ENCODE data around the gene ALDOA. TPM values are rescaled to one million over a fixed set of nuclear protein-coding genes. Genes with fewer than 3 reads are reported as not detected.

Gene ALDOA
- total RNA-seq, 1 donor from 2014 or later, result 810 TPM

GRCh38 chr16:30041841-30042240 lies 23.7 kb upstream of the ALDOA start:
- no peak for DNase-seq (ENCODE audit: extremely low spot score in 2 of 2)
- intact Hi-C loops (cut with DNase I), result no loop called here
- H3K4me1 ChIP-seq, result no peaks in the 10 kb centered on the region
- H3K27ac ChIP-seq, result no peak overlapping the region
- H3K9me3 ChIP-seq, result no peaks in the 10 kb centered on the region
- no peaks in the 10 kb centered on the region for H3K36me3 ChIP-seq
- no peak overlapping the region for H3K4me3 ChIP-seq
- TF ChIP-seq POLR2A (IDR thresholded peaks at IDR 0.05), result no peak
- no peak for TF ChIP-seq CTCF (IDR thresholded peaks at IDR 0.05)
- no peak for TF ChIP-seq POLR2AphosphoS5 (IDR thresholded peaks at IDR 0.05; ENCODE audit: insufficient read depth in 1 of 2, low read depth in 1 of 2)
- H3K27me3 ChIP-seq, result no peaks in the 10 kb centered on the region

GRCh38 chr16:30046178-30046577 lies 19.4 kb upstream of the ALDOA start:
- Histone ChIP-seq H3K4me1 (no peaks in the 10 kb centered on the region), H3K27me3 (no peaks in the 10 kb centered on the region), H3K27ac (no peak overlapping the region), H3K9me3 (no peaks in the 10 kb centered on the region), H3K4me3 (no peak overlapping the region), H3K36me3 (no peaks in the 10 kb centered on the region)
- intact Hi-C loops (cut with DNase I), result no loop called here
- TF ChIP-seq POLR2A (IDR thresholded peaks at IDR 0.05) (no peak), CTCF (IDR thresholded peaks at IDR 0.05) (no peak), POLR2AphosphoS5 (IDR thresholded peaks at IDR 0.05; ENCODE audit: insufficient read depth in 1 of 2, low read depth in 1 of 2) (no peak)
- no peak for DNase-seq (ENCODE audit: extremely low spot score in 2 of 2)

GRCh38 chr16:30046588-30046987 lies 19.0 kb upstream of the ALDOA start:
- intact Hi-C loops (cut with DNase I), result no loop called here
- no peak overlapping the region for H3K4me3 ChIP-seq
- H3K4me1 ChIP-seq, result no peaks in the 10 kb centered on the region
- DNase-seq (ENCODE audit: extremely low spot score in 2 of 2), result no peak
- no peaks in the 10 kb centered on the region for H3K36me3 ChIP-seq
- TF ChIP-seq CTCF (IDR thresholded peaks at IDR 0.05) (no peak), POLR2A (IDR thresholded peaks at IDR 0.05) (no peak), POLR2AphosphoS5 (IDR thresholded peaks at IDR 0.05; ENCODE audit: insufficient read depth in 1 of 2, low read depth in 1 of 2) (no peak)
- no peaks in the 10 kb centered on the region for H3K27me3 ChIP-seq
- H3K9me3 ChIP-seq, result no peaks in the 10 kb centered on the region
- no peak overlapping the region for H3K27ac ChIP-seq

- intact Hi-C loops (cut with DNase I), result no loop called here
- no peaks in the 10 kb centered on the region for H3K27me3 ChIP-seq
- no peak overlapping the region for H3K27ac ChIP-seq
- no peak for TF ChIP-seq CTCF (IDR thresholded peaks at IDR 0.05)
- no peak for TF ChIP-seq POLR2A (IDR thresholded peaks at IDR 0.05)
- TF ChIP-seq POLR2AphosphoS5 (IDR thresholded peaks at IDR 0.05; ENCODE audit: insufficient read depth in 1 of 2, low read depth in 1 of 2), result no peak
- peaks cover 23% of the 10 kb centered on the region for H3K4me1 ChIP-seq
- DNase-seq (ENCODE audit: extremely low spot score in 2 of 2), result no peak
- no peaks in the 10 kb centered on the region for H3K9me3 ChIP-seq
- no peak overlapping the region for H3K4me3 ChIP-seq
- no peaks in the 10 kb centered on the region for H3K36me3 ChIP-seq
Observed at GRCh38 chr16:30049871-30050270, 15.7 kb upstream of the ALDOA start.

- peaks cover 27% of the 10 kb centered on the region for H3K4me1 ChIP-seq
- H3K27me3 ChIP-seq, result no peaks in the 10 kb centered on the region
Observed at GRCh38 chr16:30051518-30051917, 14.0 kb upstream of the ALDOA start.

More at GRCh38 chr16:30051518-30051917, 14.0 kb upstream of the ALDOA start:
- TF ChIP-seq POLR2A (IDR thresholded peaks at IDR 0.05), result no peak
- TF ChIP-seq CTCF (IDR thresholded peaks at IDR 0.05), result no peak
- TF ChIP-seq POLR2AphosphoS5 (IDR thresholded peaks at IDR 0.05; ENCODE audit: insufficient read depth in 1 of 2, low read depth in 1 of 2), result no peak
- no peaks in the 10 kb centered on the region for H3K9me3 ChIP-seq
- H3K36me3 ChIP-seq, result no peaks in the 10 kb centered on the region
- DNase-seq (ENCODE audit: extremely low spot score in 2 of 2), result no peak
- intact Hi-C loops (cut with DNase I), result no loop called here
- no peak overlapping the region for H3K27ac ChIP-seq
- H3K4me3 ChIP-seq, result no peak overlapping the region

Measured in vagina (tissue), 2 donors.